ENCODE measurements around the gene SPSB3. TPM values are rescaled to one million over a fixed set of nuclear protein-coding genes. Genes with fewer than 3 reads are reported as not detected.

The SPSB3 gene
- total and polyA plus RNA-seq, 2 experiments from 2014 or later: 96.4 to 101 TPM

- TF ChIP-seq, protein P1, sequence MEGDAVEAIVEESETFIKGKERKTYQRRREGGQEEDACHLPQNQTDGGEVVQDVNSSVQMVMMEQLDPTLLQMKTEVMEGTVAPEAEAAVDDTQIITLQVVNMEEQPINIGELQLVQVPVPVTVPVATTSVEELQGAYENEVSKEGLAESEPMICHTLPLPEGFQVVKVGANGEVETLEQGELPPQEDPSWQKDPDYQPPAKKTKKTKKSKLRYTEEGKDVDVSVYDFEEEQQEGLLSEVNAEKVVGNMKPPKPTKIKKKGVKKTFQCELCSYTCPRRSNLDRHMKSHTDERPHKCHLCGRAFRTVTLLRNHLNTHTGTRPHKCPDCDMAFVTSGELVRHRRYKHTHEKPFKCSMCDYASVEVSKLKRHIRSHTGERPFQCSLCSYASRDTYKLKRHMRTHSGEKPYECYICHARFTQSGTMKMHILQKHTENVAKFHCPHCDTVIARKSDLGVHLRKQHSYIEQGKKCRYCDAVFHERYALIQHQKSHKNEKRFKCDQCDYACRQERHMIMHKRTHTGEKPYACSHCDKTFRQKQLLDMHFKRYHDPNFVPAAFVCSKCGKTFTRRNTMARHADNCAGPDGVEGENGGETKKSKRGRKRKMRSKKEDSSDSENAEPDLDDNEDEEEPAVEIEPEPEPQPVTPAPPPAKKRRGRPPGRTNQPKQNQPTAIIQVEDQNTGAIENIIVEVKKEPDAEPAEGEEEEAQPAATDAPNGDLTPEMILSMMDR (IDR thresholded peaks at IDR 0.05; ENCODE audit: low read depth, low read length): no peak
- DNase-seq (ENCODE audit: low read depth in 1 of 2, low spot score in 1 of 2): no peak
- Histone ChIP-seq H3K4me3 (no peak overlapping the region), H3K4me1 (ENCODE audit: low read depth) (peaks cover 5% of the 10 kb centered on the region), H3K27me3 (no peaks in the 10 kb centered on the region), H3K27ac (no peak overlapping the region), H3K9me3 (ENCODE audit: low read depth) (no peaks in the 10 kb centered on the region), H3K36me3 (peaks cover 34% of the 10 kb centered on the region)
These were observed 15.0 kb downstream of the SPSB3 start for GRCh38 chr16:1767116-1767994.

GRCh38 chr16:1766701-1767100 is 15.7 kb downstream of the SPSB3 start:
- Histone ChIP-seq H3K27me3 (no peaks in the 10 kb centered on the region), H3K4me3 (no peak overlapping the region), H3K4me1 (ENCODE audit: low read depth) (no peaks in the 10 kb centered on the region), H3K9me3 (ENCODE audit: low read depth) (no peaks in the 10 kb centered on the region), H3K27ac (no peak overlapping the region), H3K36me3 (peaks cover 34% of the 10 kb centered on the region)
- TF ChIP-seq, protein P1 (IDR thresholded peaks at IDR 0.05; ENCODE audit: low read depth, low read length): no peak
- DNase-seq (ENCODE audit: low read depth in 1 of 2, low spot score in 1 of 2): no peak

DNA sequence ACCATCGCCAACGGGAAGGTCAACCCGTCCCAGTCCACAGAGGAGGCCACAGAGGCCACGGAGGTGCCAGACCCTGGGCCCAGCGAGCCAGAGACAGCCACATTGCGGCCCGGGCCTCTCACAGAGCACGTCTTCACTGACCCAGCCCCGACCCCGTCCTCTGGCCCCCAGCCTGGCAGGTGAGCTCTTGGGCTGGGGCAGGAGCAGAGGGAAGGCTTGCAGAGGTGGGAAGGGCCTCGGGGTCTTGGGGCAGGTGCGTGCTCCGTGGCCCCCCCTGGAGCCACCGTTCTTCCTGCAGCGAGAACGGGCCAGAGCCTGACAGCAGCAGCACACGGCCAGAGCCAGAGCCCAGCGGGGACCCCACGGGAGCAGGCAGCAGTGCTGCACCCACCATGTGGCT is 16.1 kb downstream of the SPSB3 start:
- no peak for DNase-seq (ENCODE audit: low read depth in 1 of 2, low spot score in 1 of 2)
- H3K27ac ChIP-seq: no peak overlapping the region
- no peaks in the 10 kb centered on the region for H3K4me1 ChIP-seq (ENCODE audit: low read depth)
- peaks cover 34% of the 10 kb centered on the region for H3K36me3 ChIP-seq
- TF ChIP-seq, protein P1 (IDR thresholded peaks at IDR 0.05; ENCODE audit: low read depth, low read length): no peak
- H3K9me3 ChIP-seq (ENCODE audit: low read depth): no peaks in the 10 kb centered on the region
- no peaks in the 10 kb centered on the region for H3K27me3 ChIP-seq
- H3K4me3 ChIP-seq: no peak overlapping the region

- Histone ChIP-seq H3K4me1 (ENCODE audit: low read depth) (no peaks in the 10 kb centered on the region), H3K36me3 (peaks cover 34% of the 10 kb centered on the region), H3K4me3 (no peak overlapping the region), H3K27ac (no peak overlapping the region), H3K27me3 (no peaks in the 10 kb centered on the region), H3K9me3 (ENCODE audit: low read depth) (no peaks in the 10 kb centered on the region)
- TF ChIP-seq, protein P1 (IDR thresholded peaks at IDR 0.05; ENCODE audit: low read depth, low read length): no peak
- DNase-seq (ENCODE audit: low read depth in 1 of 2, low spot score in 1 of 2): no peak
These were observed 16.5 kb downstream of the SPSB3 start for GRCh38 chr16:1765826-1766225.

- Histone ChIP-seq H3K27me3 (no peaks in the 10 kb centered on the region), H3K4me3 (no peak overlapping the region), H3K4me1 (ENCODE audit: low read depth) (no peaks in the 10 kb centered on the region), H3K27ac (no peak overlapping the region), H3K9me3 (ENCODE audit: low read depth) (no peaks in the 10 kb centered on the region), H3K36me3 (peaks cover 34% of the 10 kb centered on the region)
- TF ChIP-seq, protein P1 (IDR thresholded peaks at IDR 0.05; ENCODE audit: low read depth, low read length): no peak
- no peak for DNase-seq (ENCODE audit: low read depth in 1 of 2, low spot score in 1 of 2)
These were observed 17.4 kb downstream of the SPSB3 start for GRCh38 chr16:1764971-1765370.
